Omental fat pad (tissue), 4 donors: ENCODE results near the gene PIERCE2. TPM values are rescaled to one million over a fixed set of nuclear protein-coding genes. Genes with fewer than 3 reads are reported as not detected.
"Not testable (repeated sequence)": the region's sequence is repeated elsewhere in the genome, so short reads cannot be mapped to it uniquely, and the experiment has no call there.

Experiments used
- ATAC-seq: fragments of 150-250 bp; one replicate; pipeline ENCODE4 v1.9.1; 2016; ENCODE audit warnings: mild to moderate bottlenecking, moderate library complexity; ENCODE audit not compliant: low FRiP score
- DNase-seq: peaks from one replicate; pipeline ENCODE4 v3.0.0-alpha.2; 2019; ENCODE audit warnings: low spot score
- CTCF ChIP-seq, 3 donors: fragments of 450-650 bp; IDR thresholded peaks; one replicate each; pipeline ENCODE4 v1.5.1; 2016 to 2017; ENCODE audit warnings: antibody characterized with exemption in 3 of 3, mild to moderate bottlenecking in 3 of 3, moderate library complexity in 2 of 3
- total RNA-seq, 4 donors: library from RNA; depleted of rRNA; stranded (reverse); fragments of >200 nt; gene quantifications; one replicate each; pipeline ENCODE4 v1.1.0, GENCODE V29; 2016

The PIERCE2 gene
- total RNA-seq, 4 donors from 2014 or later = 0.84 to 4.1 (median 2.7) TPM

GRCh38 chr15:55379095-55379494 is 29.2 kb upstream of the PIERCE2 start:
- DNase-seq (no peak), ATAC-seq (no peak)
- no peak for TF ChIP-seq CTCF (IDR thresholded peaks at IDR 0.05)

DNA sequence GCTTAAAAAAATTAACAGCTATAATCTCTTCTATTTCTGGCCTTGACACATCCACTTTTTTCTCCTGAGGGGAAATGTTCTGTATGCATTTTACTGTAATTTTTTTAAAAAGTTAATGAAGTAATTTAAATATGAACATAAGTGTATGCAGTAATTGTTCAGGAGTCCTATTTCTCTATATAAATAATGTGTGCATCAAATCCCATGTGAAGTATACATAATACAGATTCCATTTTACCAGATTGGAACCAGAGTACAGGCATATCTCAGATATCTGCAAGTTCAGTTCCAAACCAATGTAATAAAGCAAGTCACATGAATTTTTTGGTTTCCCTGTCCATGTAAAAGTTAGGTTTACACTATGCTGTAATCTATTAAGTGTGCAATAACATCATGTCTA is 26.7 kb upstream of the PIERCE2 start:
- no peak for DNase-seq
- TF ChIP-seq CTCF (IDR thresholded peaks at IDR 0.05) = no peak
- no peak for ATAC-seq

- no peak for DNase-seq
- ATAC-seq = no peak
- TF ChIP-seq CTCF (IDR thresholded peaks at IDR 0.05) = no peak
Observed at GRCh38 chr15:55383687-55384086, 24.6 kb upstream of the PIERCE2 start.

- ATAC-seq = no peak
- no peak for DNase-seq
- TF ChIP-seq CTCF (IDR thresholded peaks at IDR 0.05) = no peak
Observed at GRCh38 chr15:55387027-55387426, 21.3 kb upstream of the PIERCE2 start.

- no peak for ATAC-seq
- DNase-seq = no peak
- TF ChIP-seq CTCF (IDR thresholded peaks at IDR 0.05) = no peak
Observed at GRCh38 chr15:55389264-55389607, 19.1 kb upstream of the PIERCE2 start.

GRCh38 chr15:55394694-55395093 is 13.6 kb upstream of the PIERCE2 start:
- no peak for TF ChIP-seq CTCF (IDR thresholded peaks at IDR 0.05)
- ATAC-seq = no peak
- DNase-seq = no peak

- ATAC-seq (no peak), DNase-seq (no peak)
- TF ChIP-seq CTCF (IDR thresholded peaks at IDR 0.05) = no peak
Observed at GRCh38 chr15:55398243-55398642, 10.1 kb upstream of the PIERCE2 start.

GRCh38 chr15:55400050-55400449 is 8.2 kb upstream of the PIERCE2 start:
- DNase-seq, ATAC-seq: not testable (repeated sequence)
